GM04503 (cell line): Measurements from ENCODE around the gene CD36.

Experiments used
- DNase-seq: peaks from one replicate; pipeline ENCODE4 v3.0.0-alpha.2; 2012; ENCODE audit warnings: low read depth

CD36 gene

GRCh38 chr7:80705130-80705781 is 66.8 kb downstream of the CD36 start:
- no peak for DNase-seq

GRCh38 chr7:80707318-80707717 is 68.9 kb downstream of the CD36 start:
- DNase-seq: no peak

GRCh38 chr7:80708123-80708522 is 69.7 kb downstream of the CD36 start:
- DNase-seq: no peak

DNA sequence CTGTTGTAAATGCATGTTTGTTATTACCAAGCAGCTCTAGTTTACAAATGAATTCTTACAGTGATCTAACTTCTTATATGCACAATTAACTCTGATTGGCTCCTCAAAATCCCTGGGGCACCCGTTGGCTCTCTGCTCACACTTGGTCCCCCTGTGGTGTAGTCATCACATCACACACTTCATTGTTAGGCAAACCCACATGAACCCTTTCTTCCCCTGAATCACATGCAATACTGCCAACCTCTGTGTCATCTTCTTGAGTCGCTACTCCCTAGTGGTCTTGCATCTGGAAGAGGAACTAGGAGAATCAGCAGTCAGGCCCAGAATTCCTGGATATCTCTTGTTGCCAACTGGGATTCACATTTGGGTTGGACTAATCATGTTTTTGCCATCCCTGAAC is 73.1 kb downstream of the CD36 start:
- peak; percentile 33 for DNase-seq

GRCh38 chr7:80719261-80719660 is 80.8 kb downstream of the CD36 start:
- DNase-seq: peak; percentile 54

DNA sequence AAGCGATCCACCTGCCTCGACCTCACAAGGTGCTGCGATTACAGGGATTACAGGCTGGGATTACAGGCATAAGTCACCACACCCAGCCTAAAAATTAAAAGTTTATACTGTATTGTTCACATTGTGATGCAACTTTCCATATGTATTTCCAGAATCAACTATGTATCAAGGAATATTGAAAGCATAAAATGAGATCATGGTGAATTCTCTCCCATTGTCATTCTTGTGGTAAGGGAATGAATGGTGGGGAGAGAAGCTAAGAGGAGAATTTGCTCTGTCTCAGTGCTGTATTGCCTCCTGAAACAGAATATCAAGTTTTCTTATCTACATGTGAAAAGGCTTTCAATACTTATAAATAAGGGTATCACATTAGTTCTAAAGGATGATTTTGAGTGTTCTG is 81.7 kb downstream of the CD36 start:
- DNase-seq: no peak

GRCh38 chr7:80721883-80722615 is 83.6 kb downstream of the CD36 start:
- peak; percentile 55 for DNase-seq

DNA sequence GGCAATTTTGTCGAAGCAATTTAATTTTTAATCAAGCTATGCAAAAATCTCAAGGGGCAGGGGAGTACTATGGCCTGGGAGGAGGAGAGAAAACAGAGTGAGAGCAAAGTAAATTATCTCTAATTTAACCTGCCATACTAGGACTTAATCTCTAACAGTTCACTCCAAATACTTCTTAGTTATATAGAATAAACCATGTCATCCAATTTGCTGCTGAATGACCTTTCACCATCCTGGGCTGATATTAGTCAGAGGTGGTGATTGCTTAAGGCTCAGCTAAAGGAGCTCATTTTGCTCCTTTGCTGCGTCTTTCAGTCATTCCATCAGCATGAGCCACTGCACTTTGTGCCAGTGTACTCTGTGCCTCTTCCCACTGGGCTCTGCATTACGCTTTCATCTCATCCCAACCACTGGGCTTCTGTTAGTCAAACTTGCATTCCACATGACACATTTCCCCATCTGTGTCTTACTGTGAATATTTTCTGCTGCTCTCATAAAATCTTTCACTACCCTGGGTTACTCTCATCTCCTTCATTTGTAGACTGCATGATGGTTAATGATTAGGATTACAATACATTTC is 84.3 kb downstream of the CD36 start:
- peak; percentile 100 for DNase-seq

DNA sequence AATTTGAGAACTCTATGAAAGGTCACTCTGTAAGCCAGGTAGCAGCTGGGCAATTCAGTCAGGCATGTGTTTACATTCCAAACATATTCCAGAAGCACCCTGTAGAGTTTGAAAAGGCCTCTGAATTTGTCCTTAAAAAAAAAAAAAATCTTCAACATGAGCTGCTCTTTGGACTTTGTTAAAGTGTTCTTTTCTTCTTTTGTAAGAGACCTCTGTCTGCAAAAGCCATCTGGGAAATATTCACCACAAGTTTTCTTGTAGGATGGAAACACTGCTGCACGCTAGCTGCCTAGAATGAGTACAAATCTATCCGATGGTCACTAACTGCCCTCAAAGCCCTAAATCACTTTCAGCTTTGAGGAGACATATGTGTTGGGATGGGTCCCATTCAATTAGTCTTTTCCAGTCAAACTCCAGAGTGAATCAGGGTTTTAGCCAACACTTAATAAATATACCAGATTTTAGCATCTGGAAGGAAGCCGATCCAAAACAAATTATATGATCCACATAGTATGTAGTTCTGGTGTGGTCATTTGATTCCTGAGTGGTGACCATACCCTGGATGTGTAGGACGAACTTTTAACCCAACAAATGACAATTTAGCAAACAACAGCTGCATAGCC is 85.9 kb downstream of the CD36 start:
- peak; percentile 90 for DNase-seq

DNA sequence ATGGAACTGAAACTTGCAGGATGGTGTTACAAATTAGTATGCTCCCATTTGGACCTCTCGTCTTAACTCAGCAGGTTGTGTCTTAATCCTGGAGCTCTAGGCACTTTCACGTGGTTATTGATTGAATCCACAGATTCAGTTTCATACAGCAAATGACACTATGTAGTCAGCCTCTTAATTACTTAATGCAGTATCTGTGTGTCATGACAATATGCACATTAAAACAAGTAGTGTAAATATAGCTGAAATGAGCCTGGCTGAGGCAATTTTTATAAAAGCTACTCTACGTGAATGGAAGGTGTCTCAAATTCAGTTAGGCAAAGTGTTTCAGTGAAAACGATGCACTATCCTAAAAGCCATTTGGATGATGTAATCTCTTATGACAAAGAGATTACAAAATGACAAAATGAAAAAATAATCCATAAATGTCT is 86.8 kb downstream of the CD36 start:
- no peak for DNase-seq
